ENCODE results near the gene RUVBL1. TPM values are rescaled to one million over a fixed set of nuclear protein-coding genes. Genes with fewer than 3 reads are reported as not detected.

RUVBL1 gene
- total and polyA plus RNA-seq, 2 of the 4 experiments (the other 2 are of a cell fraction) = 68.7 to 83.3 TPM

GRCh38 chr3:128153156-128154041 is 29.8 kb upstream of the RUVBL1 start, which contains the start of gene EEFSEC:
Gene EEFSEC, plus strand, starts transcription at chr3:128153481. Its CDS starts 27 bp downstream, at chr3:128153508.
- TF ChIP-seq MXI1 (IDR thresholded peaks at IDR 0.05; ENCODE audit: borderline replicate concordance, low read depth, low read length) (peak; percentile 50; the same call in 1 of the 2 replicates), BHLHE40 (IDR thresholded peaks at IDR 0.05; ENCODE audit: low read depth, low read length) (peak; percentile 38; the same call in 1 of the 2 replicates), POLR2A (IDR thresholded peaks at IDR 0.05; ENCODE audit: low read depth, low read length) (peak; percentile 43; the same call in 1 of the 2 replicates), MAZ (IDR thresholded peaks at IDR 0.05; ENCODE audit: borderline replicate concordance, low read depth, low read length) (peak; percentile 49; the same call in 1 of the 2 replicates), FOS (IDR thresholded peaks at IDR 0.05; ENCODE audit: low read depth, low read length) (no peak), USF2 (IDR thresholded peaks at IDR 0.05; ENCODE audit: low read depth, low read length) (peak; percentile 16; the same call in 1 of the 2 replicates), CHD1 (IDR thresholded peaks at IDR 0.05; ENCODE audit: low read depth, low read length) (no peak), CEBPB (IDR thresholded peaks at IDR 0.05; ENCODE audit: low read depth, low read length) (no peak)
- ATAC-seq (ENCODE audit: low read depth) (peak; percentile 95), DNase-seq (peak; percentile 83)
- Histone ChIP-seq H3K4me1 (ENCODE audit: control insufficient read depth, insufficient read depth, low read length) (0 out of 2 replicates have a peak, but pooled peaks cover 2% of the 10 kb centered on the region), H3K27ac (ENCODE audit: insufficient read depth, low read length) (peak within 1 kb of the TSS; percentile 70), H3K4me3 (ENCODE audit: insufficient read depth, low read depth, low read length) (peak within 1 kb of the TSS; percentile 90), H4K91ac (ENCODE audit: insufficient read depth, low read depth, low read length) (peak within 1 kb of the TSS; percentile 79), H3K18ac (ENCODE audit: low read depth, low read length) (peak within 1 kb of the TSS; percentile 22), H3K4me2 (ENCODE audit: low read depth, low read length) (peak within 1 kb of the TSS; percentile 96), H2AFZ (replicated peaks; ENCODE audit: low read length, poor library complexity) (peak within 1 kb of the TSS; percentile 99), H4K5ac (ENCODE audit: low read depth, low read length) (peak within 1 kb of the TSS; percentile 75), H3K56ac (ENCODE audit: extremely low read depth, insufficient read depth, low read length) (peak within 1 kb of the TSS; percentile 38; the same call in 1 of the 2 replicates), H3K14ac (replicated peaks; ENCODE audit: low read depth, low read length) (peak within 1 kb of the TSS; percentile 52), H3K79me1 (ENCODE audit: low read depth in 1 of 2, low read length in 2 of 2) (peaks cover 12 to 20% of the 10 kb centered on the region in 2 experiments), H2BK20ac (ENCODE audit: low read depth, low read length) (peak within 1 kb of the TSS; percentile 70; the same call in 1 of the 2 replicates), H2AK5ac (ENCODE audit: low read depth, low read length) (no peak within 1 kb of the TSS; the same call in 1 of the 2 replicates), H2BK5ac (ENCODE audit: low read depth, low read length, poor library complexity, severe bottlenecking) (peak within 1 kb of the TSS; percentile 60), H2AK9ac (replicated peaks; ENCODE audit: low read depth, low read length, poor library complexity) (peak within 1 kb of the TSS; percentile 78), H2BK15ac (ENCODE audit: low read depth, low read length) (peak within 1 kb of the TSS; percentile 64; the same call in 1 of the 3 replicates), H3K23ac (ENCODE audit: low read depth, low read length) (peak within 1 kb of the TSS; percentile 68), H4K20me1 (ENCODE audit: insufficient read depth, low read length) (no peaks in the 10 kb centered on the region), H3K9me3 (ENCODE audit: control insufficient read depth, insufficient read depth, low read length) (peaks cover 2% of the 10 kb centered on the region; the same call in 1 of the 2 replicates), H3K9ac (ENCODE audit: low read depth, low read length) (peak within 1 kb of the TSS; percentile 88), H4K8ac (ENCODE audit: low read depth in 2 of 2, low read length in 2 of 2) (peak within 1 kb of the TSS; percentile 96 to 97), H3K36me3 (ENCODE audit: control insufficient read depth, insufficient read depth, low read length) (peaks cover 1% of the 10 kb centered on the region), H2BK120ac (ENCODE audit: low read depth, low read length) (peak within 1 kb of the TSS; percentile 78), H3K4ac (ENCODE audit: low read depth, low read length) (peak within 1 kb of the TSS; percentile 82), H3K9me1 (ENCODE audit: insufficient read depth, low read length) (no peaks in the 10 kb centered on the region), H3K27me3 (ENCODE audit: control insufficient read depth, insufficient read depth, low read length) (peaks cover 3% of the 10 kb centered on the region)
- in situ Hi-C loops (cut with MboI; ENCODE audit: low sequenced_read_pairs) (no loop called here), intact Hi-C loops (cut with micrococcal nuclease) (no loop called here), dilution Hi-C loops (cut with HindIII; ENCODE audit: low sequenced_read_pairs, unreplicated experiment) (no loop called here)
- CTCF ChIA-PET = interaction anchor here (0.6 kb wide), 1 partner anchor 328 kb away, joined by 5 read pairs; no protein-coding TSS in a partner anchor
- POLR2A ChIA-PET (ENCODE audit: unreplicated experiment) = interaction anchor here (0.6 to 1.1 kb wide), 2 partner anchors 34 to 128 kb away, joined by 3 to 7 read pairs; no protein-coding TSS in a partner anchor
- no TSS peak for BruUV-seq (replicated peaks)
- 0% methylated on average over 44 of the region's 96 CpGs; no CpG with 5 or more reads in 1 of the 2 experiments for WGBS, 2 experiments (ENCODE audit: extremely low coverage in 2 of 2, insufficient read length in 1 of 2)

Data from IMR-90 (cell line).